ENCODE measurements around the gene DES. TPM values are rescaled to one million over a fixed set of nuclear protein-coding genes. Genes with fewer than 3 reads are reported as not detected.

Gene DES
- total and polyA plus RNA-seq, 2 of the 13 experiments (the other 11 are each of a cell fraction or from before 2014, with no cell fraction given), result not detected

GRCh38 chr2:219437690-219438206 is 19.6 kb downstream of the DES start (continued):
- TF ChIP-seq TFDP1 (CRISPR knock-in tag; IDR thresholded peaks at IDR 0.05; ENCODE audit: borderline replicate concordance), result no peak
- TF ChIP-seq RXRA (CRISPR knock-in tag; IDR thresholded peaks at IDR 0.05), result no peak
- no peak for TF ChIP-seq SOX13 (IDR thresholded peaks at IDR 0.05)
- TF ChIP-seq SOX13 (CRISPR knock-in tag; conservative IDR thresholded peaks at IDR 0.05 in 1 of 2, IDR thresholded peaks at IDR 0.05 in 1 of 2), result no peak

- in situ Hi-C loops (cut with HindIII; ENCODE audit: extremely low pct_ligation_motif_present, low pct_unique_long_range_greater_than_20kb), result no loop called here
- FAIRE-seq, result no peak
- ATAC-seq, result no peak
Measured at GRCh38 chr2:219438453-219438852, 20.3 kb downstream of the DES start.

More at GRCh38 chr2:219438453-219438852, 20.3 kb downstream of the DES start:
- ChIA-PET POLR2A (interaction anchor here (0.5 kb wide), 1 partner anchor 21 kb away, joined by 4 read pairs; no protein-coding TSS in a partner anchor), CTCF (ENCODE audit: low intra/inter-chr PET ratio, low total read pairs) (no interaction called here)
- 10% methylated on average over 4 of the region's 4 CpGs for WGBS (ENCODE audit: low lambda C conversion rate)
- peaks cover 27 to 89% of the 10 kb centered on the region in 2 experiments for H3K27me3 ChIP-seq (ENCODE audit: control insufficient read depth in 1 of 2, insufficient read depth in 2 of 2, low read length in 2 of 2)
- H3K36me3 ChIP-seq (replicated peaks in 1 of 2; ENCODE audit: control insufficient read depth in 1 of 2, insufficient read depth in 2 of 2, low read length in 2 of 2), result no peaks in the 10 kb centered on the region
- TF ChIP-seq ZFY (CRISPR knock-in tag; IDR thresholded peaks at IDR 0.05) (no peak), REL (CRISPR knock-in tag; conservative IDR thresholded peaks at IDR 0.05) (no peak), ZNF784 (CRISPR knock-in tag; IDR thresholded peaks at IDR 0.05; ENCODE audit: borderline replicate concordance) (no peak), MBNL3 (CRISPR knock-in tag; conservative IDR thresholded peaks at IDR 0.05) (no peak), ZNF17 (CRISPR knock-in tag; IDR thresholded peaks at IDR 0.05) (no peak)
- no peak overlapping the region for H3K4me3 ChIP-seq (replicated peaks in 1 of 3; ENCODE audit: insufficient read depth in 1 of 3, low read depth in 2 of 3, low read length in 3 of 3)
- intact Hi-C loops (cut with micrococcal nuclease; ENCODE audit: unreplicated experiment), result no loop called here
- no peak for DNase-seq (ENCODE audit: low spot score)
- no peaks in the 10 kb centered on the region for H3K4me1 ChIP-seq (ENCODE audit: insufficient read depth, low read length)
- no peak overlapping the region for H3K4me2 ChIP-seq (ENCODE audit: low read depth, low read length)
- no peak overlapping the region for H3K9ac ChIP-seq (ENCODE audit: insufficient read depth, low read depth, low read length)
- no peak overlapping the region for H3K27ac ChIP-seq (ENCODE audit: extremely low read length, insufficient read depth, low read length)
- no peaks in the 10 kb centered on the region for H3K79me2 ChIP-seq (ENCODE audit: insufficient read depth, low read length)
- H4K20me1 ChIP-seq (ENCODE audit: insufficient read depth, low read length), result no peaks in the 10 kb centered on the region; the same call in 1 of the 2 replicates
- H3K9me3 ChIP-seq (ENCODE audit: low read length), result no peaks in the 10 kb centered on the region
- BruUV-seq (replicated peaks), result no TSS peak
- no peak overlapping the region for H2AFZ ChIP-seq (ENCODE audit: low read length)

Data from HepG2 (cell line).